NCI-H82 treated with DMSO at 0.1 percent for 48 hours (cell line): Measurements from ENCODE around the gene TAF11L8.
"Not testable (repeated sequence)": the region's sequence is repeated elsewhere in the genome, so short reads cannot be mapped to it uniquely, and the experiment has no call there.

Experiments
- DNase-seq: peaks from one replicate; lab custom pipeline; 2025; ENCODE audit not compliant: unreplicated experiment; lab: John Stamatoyannopoulos, UW

TAF11L8 gene

DNA sequence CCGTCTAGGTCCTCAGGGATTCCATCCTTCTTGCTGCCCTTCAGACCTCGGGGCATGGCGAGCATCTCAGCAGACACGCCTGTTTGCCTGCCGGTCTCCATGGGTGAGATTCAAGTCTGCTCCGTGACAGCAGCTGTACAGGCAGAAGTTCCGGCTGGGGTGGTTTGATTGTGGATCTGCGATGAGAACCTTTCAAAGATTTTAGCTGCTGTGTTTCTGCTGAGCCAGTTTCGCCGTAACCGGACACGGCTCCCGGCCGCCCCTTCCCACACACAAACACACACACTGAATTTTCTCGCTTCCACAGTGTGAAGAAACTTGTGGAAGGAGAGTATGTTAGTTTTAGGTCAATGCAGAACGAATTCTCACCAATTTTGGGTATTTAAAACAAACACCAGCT lies at the start of gene TAF11L8:
Gene TAF11L8, minus strand, starts transcription at position 101 of the 400 bp plus-strand sequence.
- DNase-seq: not testable (repeated sequence)

DNA sequence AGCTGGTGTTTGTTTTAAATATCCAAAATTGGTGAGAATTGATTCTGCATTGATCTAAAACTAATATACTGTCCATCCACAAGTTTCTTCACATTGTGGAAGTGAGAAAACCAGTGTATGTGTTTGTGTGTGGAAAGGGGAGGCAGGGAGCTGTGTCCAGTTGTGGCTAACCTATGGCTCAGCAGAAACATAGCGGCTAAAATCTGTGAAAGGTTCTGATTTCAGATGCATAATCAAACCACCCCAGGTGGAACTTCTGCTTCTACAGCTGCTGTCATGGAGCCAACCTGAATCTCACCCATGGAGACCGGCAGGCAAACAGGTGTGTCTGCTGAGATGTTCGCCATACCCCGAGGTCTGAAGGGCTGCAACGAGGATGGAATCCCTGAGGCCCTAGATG lies 43.4 kb upstream of the TAF11L8 start, which contains the start of gene TAF11L14:
Gene TAF11L14, plus strand, starts transcription at position 301 of the 400 bp plus-strand sequence.
- no peak for DNase-seq

DNA sequence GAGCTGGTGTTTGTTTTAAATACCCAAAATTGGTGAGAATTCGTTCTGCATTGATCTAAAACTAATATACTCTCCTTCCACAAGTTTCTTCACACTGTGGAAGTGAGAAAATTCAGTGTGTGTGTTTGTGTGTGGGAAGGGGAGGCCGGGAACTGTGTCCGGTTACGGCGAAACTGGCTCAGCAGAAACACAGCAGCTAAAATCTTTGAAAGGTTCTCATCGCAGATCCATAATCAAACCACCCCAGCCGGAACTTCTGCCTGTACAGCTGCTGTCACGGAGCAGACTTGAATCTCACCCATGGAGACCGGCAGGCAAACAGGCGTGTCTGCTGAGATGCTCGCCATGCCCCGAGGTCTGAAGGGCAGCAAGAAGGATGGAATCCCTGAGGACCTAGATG lies 41.0 kb upstream of the TAF11L8 start, which contains the start of gene TAF11L13:
Gene TAF11L13, plus strand, starts transcription at position 301 of the 400 bp plus-strand sequence.
- not testable (repeated sequence) for DNase-seq

DNA sequence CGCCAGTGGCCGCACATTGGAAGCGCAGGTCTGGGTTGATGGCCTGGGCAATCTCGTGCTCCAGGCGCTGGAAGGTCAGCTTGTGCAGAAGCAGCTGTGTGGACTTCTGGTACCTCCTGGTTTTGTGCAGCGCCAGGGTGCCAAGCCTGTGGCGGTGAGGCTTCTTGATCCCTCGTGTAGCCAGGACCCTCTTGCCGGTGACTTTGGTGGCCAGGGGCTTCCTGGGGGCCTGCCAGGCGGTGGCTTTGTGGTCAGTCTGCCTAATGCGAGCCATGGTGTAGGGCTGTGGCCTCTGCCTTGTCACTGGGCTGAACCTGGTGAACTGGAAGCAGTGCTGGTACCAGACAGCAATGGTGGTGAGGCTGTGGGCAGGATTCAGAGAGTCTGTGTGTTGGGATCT lies 34.9 kb upstream of the TAF11L8 start:
- no peak for DNase-seq

DNA sequence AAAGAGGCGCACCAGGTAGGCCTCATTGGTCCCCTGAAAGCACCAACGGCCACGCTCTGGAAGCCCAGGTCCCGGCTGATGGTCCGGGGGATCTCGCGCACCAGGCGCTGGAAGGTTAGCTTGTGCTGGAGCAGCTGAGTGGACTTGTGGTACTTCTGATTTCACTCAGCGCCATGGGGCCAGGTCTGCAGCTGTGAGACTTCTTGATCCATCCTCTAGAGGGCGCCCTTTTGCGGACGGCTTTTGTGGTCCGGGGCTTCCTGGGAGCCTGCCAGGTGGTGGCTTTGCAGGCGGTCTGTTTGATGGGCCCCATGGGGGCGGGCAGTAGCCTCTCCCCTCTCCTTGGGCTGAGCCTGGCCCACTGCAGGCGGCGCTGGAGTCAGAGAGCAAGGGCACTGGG lies 29.9 kb upstream of the TAF11L8 start:
- no peak for DNase-seq

DNA sequence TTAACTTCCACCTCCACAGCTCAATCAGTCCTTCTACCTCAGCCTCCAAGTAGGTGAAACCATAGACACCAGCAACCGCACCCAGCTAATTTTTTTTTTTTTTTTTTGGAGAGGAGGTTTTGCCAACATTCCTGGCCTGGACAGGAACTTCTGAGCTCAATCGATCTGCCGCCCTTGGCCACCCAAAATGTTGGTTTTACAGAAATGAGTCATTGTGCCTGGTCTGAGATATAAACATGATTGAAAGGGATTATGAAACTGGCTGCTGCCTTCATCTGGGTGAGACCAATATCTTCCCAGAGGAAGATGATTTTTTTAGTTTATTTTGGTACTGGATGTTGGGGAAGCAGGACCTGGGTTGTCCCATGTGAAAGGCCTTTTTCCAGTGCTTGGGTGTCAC lies 28.6 kb upstream of the TAF11L8 start:
- DNase-seq: no peak

DNA sequence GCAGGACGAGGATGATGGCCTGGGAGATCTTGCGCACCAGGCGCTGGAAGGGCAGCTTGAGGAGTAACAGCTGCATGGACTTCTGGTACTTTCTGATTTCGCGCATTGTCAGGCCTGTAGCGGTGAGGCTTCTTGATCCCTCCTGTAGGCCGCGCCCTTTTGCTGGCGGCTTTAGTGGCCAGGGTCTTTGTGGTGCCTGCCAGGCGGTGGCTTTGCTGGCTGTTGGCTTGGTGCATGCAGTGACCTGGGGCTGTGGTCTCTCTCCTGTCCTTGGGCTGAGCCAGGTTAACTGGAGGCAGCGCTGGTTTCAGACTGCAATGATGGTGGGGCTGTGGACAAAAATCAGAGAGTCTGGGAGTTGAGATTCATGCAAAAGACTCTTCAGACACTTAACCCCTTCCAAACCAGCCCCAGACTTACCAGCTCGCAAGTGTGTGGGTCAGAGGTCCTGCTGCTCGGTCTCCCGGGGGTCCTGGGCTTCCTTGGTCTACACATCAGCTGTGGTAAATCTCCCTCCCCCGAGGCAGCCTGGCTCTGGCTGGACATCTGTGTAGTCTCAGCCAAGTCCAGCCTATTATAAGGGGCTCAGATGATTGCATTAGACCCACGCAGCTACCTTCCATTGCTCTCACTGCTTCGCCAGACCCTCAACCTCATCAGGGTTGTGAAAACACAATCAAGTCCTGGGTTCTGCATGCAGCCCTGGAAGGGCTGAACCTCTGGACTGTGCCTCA lies 24.3 kb upstream of the TAF11L8 start:
- DNase-seq: no peak

DNA sequence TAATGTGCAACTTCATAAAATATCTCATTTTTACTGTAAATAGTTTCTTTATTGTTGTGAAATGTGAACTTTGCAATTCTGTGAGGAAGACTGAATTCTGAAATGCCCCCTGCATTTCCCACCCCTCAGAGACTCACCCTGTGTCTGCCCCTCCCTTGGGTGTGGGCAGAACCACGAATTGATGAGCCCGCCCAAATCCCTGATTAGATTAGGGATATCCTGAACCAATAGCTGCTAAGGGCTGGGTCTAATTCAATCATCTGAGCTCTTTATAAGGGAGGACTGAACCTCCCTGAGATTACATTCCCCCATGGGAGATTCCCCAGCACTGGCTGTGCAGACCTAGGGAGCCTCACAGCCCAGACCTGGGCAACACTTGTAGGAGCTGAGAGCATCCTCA lies 19.3 kb upstream of the TAF11L8 start, which contains the start of gene TAF11L12:
Gene TAF11L12, plus strand, starts transcription at position 301 of the 400 bp plus-strand sequence.
- DNase-seq: not testable (repeated sequence)

DNA sequence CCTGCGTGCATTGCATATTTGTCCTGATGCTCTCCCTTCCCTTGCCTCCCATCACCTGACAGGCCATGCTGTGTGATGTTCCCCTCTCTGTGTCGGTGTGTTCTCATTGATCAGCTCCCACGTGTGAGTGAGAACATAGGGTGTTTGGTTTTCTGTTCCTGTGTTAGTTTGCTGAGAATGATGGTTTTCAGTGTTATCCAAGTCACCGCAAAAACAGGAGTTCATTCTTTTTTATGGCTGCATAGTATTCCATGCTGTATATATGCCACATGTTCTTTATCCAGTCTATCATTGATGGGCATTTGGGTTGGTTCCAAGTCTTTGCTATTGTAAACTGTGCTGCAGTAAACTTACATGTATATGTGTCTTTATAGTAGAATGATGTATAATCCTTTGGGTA lies 16.7 kb upstream of the TAF11L8 start:
- not testable (repeated sequence) for DNase-seq

DNA sequence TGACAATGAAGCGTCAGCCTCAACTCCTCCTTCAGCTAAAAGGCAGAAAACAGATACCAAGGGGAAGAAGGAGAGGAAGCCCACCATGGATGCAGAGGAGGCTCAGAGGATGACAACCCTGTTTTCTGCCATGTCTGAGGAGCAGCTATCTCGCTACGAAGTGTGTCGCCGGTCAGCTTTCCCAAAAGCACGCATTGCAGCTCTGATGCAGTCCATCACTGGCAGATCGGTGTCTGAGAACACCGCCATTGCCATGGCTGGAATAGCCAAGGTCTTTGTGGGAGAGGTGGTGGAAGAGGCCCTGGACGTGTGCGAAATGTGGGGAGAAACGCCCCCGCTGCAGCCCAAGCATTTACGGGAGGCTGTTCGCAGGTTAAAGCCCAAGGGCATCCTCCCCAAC lies 14.2 kb upstream of the TAF11L8 start:
- DNase-seq: no peak

DNA sequence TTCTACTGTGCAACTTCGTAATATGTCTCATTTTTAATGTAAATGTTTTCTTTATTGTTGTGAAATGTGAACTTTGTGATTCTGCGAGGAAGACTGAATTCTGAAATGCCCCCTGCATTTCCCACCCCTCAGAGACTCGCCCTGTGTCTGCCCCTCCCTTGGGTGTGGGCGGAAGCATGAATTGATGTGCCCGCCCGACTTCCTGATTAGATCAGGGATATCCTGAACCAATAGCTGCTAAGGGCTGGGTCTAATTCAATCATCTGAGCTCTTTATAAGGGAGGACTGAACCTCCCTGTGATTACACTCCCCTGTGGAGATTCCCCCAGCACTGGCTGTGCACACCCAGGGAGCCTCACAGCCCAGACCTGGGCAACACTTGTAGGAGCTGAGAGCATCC lies 13.1 kb upstream of the TAF11L8 start, which contains the start of gene TAF11L11:
Gene TAF11L11, plus strand, starts transcription at position 304 of the 400 bp plus-strand sequence.
- DNase-seq: not testable (repeated sequence)

DNA sequence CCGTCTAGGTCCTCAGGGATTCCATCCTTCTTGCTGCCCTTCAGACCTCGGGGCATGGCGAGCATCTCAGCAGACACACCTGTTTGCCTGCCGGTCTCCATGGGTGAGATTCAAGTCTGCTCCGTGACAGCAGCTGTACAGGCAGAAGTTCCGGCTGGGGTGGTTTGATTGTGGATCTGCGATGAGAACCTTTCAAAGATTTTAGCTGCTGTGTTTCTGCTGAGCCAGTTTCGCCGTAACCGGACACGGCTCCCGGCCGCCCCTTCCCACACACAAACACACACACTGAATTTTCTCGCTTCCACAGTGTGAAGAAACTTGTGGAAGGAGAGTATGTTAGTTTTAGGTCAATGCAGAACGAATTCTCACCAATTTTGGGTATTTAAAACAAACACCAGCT lies 7.0 kb upstream of the TAF11L8 start, which contains the start of gene TAF11L10:
Gene TAF11L10, minus strand, starts transcription at position 101 of the 400 bp plus-strand sequence.
- not testable (repeated sequence) for DNase-seq

DNA sequence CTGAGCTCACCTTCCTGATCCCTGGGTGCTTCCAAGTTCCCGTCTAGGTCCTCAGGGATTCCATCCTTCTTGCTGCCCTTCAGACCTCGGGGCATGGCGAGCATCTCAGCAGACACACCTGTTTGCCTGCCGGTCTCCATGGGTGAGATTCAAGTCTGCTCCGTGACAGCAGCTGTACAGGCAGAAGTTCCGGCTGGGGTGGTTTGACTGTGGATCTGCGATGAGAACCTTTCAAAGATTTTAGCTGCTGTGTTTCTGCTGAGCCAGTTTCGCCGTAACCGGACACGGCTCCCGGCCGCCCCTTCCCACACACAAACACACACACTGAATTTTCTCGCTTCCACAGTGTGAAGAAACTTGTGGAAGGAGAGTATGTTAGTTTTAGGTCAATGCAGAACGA lies 3.5 kb upstream of the TAF11L8 start, which contains the start of gene TAF11L9:
Gene TAF11L9, minus strand, starts transcription at position 140 of the 400 bp plus-strand sequence.
- DNase-seq: not testable (repeated sequence)

DNA sequence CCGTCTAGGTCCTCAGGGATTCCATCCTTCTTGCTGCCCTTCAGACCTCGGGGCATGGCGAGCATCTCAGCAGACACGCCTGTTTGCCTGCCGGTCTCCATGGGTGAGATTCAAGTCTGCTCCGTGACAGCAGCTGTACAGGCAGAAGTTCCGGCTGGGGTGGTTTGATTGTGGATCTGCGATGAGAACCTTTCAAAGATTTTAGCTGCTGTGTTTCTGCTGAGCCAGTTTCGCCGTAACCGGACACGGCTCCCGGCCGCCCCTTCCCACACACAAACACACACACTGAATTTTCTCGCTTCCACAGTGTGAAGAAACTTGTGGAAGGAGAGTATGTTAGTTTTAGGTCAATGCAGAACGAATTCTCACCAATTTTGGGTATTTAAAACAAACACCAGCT lies 5.1 kb downstream of the TAF11L8 start, which contains the start of gene TAF11L7:
Gene TAF11L7, minus strand, starts transcription at position 101 of the 400 bp plus-strand sequence.
- not testable (repeated sequence) for DNase-seq
